Umbilical cord (tissue), 2 donors: ENCODE data around the gene DEFB128. TPM values are rescaled to one million over a fixed set of nuclear protein-coding genes. Genes with fewer than 3 reads are reported as not detected.

Experiments used
- DNase-seq: peaks from one replicate; pipeline ENCODE4 v3.0.0-alpha.2; 2015; ENCODE audit warnings: low spot score
- total RNA-seq: library from RNA; depleted of rRNA; stranded (reverse); fragments of >200 nt; gene quantifications from one replicate; pipeline ENCODE4 v1.2.3, GENCODE V29; 2014; ENCODE audit warnings: low replicate concordance; ENCODE audit not compliant: insufficient read depth

The DEFB128 gene
- total RNA-seq, 1 donor from 2014 or later, result not detected

DNA sequence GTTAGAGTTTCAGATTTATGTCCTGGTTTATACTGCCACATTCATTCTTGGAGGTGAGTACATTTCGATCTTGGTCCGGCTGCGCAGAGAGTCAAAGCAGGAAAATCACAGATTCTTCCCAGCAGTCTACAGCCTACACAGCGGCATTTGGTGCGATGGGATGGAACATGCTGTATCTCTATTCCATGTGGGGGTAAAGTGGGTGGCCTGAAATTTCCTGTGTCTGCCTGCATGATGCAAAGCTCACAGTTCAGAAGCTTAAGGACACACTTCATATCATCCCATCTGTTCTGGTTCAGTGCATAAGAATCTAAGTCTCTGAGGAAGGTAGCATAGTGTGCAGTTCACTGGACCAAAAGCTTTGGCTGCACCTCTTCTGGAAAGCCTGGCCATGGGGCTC lies 32.4 kb downstream of the DEFB128 start, which contains the start of gene DEFB127:
DEFB127 (plus strand) TSS at position 301 of the 400 bp plus-strand sequence; CDS start at position 392, 91 bp downstream.
- no peak for DNase-seq

DNA sequence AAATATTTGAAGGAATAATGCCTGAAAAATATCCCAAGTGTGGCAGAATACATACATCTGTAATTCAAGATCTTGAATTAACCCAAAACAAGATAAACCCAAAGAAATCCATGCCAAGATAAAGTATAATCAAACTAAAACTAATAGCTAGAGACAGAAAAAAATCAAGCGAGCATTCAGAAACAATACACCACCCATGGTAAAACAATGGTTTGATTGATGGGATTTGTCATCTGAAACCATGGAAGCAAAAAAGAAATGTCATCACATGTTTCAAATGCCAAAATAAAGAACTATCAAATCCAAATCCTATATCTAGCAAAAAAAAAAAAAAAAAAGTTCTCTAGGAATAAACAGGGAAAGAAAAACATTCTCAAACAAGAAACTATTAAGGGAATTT lies 37.4 kb downstream of the DEFB128 start:
- no peak for DNase-seq

DNA sequence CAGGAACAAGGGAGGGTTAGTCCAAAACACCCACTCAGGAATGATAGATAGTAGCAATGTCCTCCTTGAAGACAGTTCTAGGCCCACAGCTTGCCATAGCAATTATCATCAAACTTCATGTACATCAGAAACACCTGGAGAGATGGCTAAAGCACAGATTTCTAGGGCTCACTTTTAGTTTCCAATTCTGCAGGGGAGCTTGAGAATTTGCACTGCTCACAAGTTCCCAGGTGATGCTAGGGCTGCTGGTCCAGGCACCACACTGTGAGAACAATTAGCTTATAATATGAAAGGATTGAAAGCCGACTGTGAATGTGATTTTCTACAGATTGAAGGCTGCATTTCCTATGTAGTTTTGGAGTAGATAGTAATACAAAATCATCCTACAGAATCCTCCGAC lies 43.6 kb downstream of the DEFB128 start:
- DNase-seq, result no peak

DNA sequence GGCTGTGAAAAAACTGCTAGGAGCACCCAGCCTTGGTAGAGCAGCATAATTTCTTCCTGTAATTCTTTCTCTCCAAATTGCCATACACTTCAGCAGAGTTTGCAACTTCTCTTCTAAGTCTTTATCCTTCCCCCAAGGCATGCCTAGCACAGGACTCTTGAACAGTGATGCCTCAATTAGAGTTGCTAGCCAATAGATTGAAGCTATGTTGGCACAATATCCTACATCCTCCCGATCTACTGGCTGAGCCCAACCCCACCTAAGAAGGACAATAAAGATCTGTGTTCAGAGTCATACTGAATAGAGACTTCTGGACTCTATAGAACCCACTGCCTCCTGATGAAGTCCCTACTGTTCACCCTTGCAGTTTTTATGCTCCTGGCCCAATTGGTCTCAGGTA lies 47.2 kb downstream of the DEFB128 start, which contains the start of gene DEFB126:
DEFB126 (plus strand) TSS at position 301 of the 400 bp plus-strand sequence; CDS start at position 340, 39 bp downstream.
- DNase-seq, result no peak

Other genes starting within 250 kb of the DEFB128 start
- gene DEFB125, start 102.0 kb downstream of the DEFB128 start, total RNA-seq, result not detected
- gene DEFB126, start 47.1 kb downstream of the DEFB128 start, total RNA-seq, result not detected
- gene DEFB127, start 32.3 kb downstream of the DEFB128 start, total RNA-seq, result not detected
- gene DEFB129, start 37.5 kb upstream of the DEFB128 start, total RNA-seq, result not detected
- 2.4 TPM for gene DEFB132, start 68.0 kb upstream of the DEFB128 start, total RNA-seq
- not detected for gene C20orf96, start 101.0 kb upstream of the DEFB128 start, total RNA-seq
- 40.0 TPM for gene ZCCHC3, start 107.9 kb upstream of the DEFB128 start, total RNA-seq
- 4.1 TPM for gene SOX12, start 135.8 kb upstream of the DEFB128 start, total RNA-seq
- gene NRSN2, start 157.4 kb upstream of the DEFB128 start, total RNA-seq, result 13.2 TPM
- 10.8 TPM for gene TRIB3, start 191.0 kb upstream of the DEFB128 start, total RNA-seq
- 41.2 TPM for gene RBCK1, start 218.6 kb upstream of the DEFB128 start, total RNA-seq